CD4-positive, alpha-beta T cell (primary cell): ENCODE results near the gene FOXP4. TPM values are rescaled to one million over a fixed set of nuclear protein-coding genes. Genes with fewer than 3 reads are reported as not detected.

Experiments used
- ATAC-seq: fragments of 200-7000 bp; cut with Tn5 transposase; one replicate; pipeline ENCODE4 v1.10.0; 2022; ENCODE audit warnings: mild to moderate bottlenecking; ENCODE audit not compliant: poor library complexity
- CTCF ChIA-PET: fragments of 350-600 bp; sonication (Branson Sonifier 250); formaldehyde crosslinking; loops from one replicate; lab custom pipeline; 2021; ENCODE audit warnings: antibody characterized with exemption, inconsistent platforms; lab: Charles Lee
- POLR2A ChIA-PET: fragments of 350-600 bp; sonication (Branson Sonifier 250); formaldehyde crosslinking; loops from one replicate; lab custom pipeline; 2021; ENCODE audit warnings: antibody characterized with exemption, inconsistent platforms; lab: Charles Lee
- DNase-seq, 14 experiments: peaks; one replicate each; pipeline ENCODE4 v3.0.0-alpha.2; 2013 to 2020; ENCODE audit warnings: mixed read lengths in 2 of 14
- H3K27ac ChIP-seq, 2 donors: one replicate each; pipeline versions ENCODE4 v1.5.1 to v1.7.0; 2013; ENCODE audit warnings: low read length in 2 of 2, low read depth in 1 of 2, mild to moderate bottlenecking in 1 of 2
- H3K27me3 ChIP-seq, 2 experiments: 1 replicate in 1 of 2; 2 replicates in 1 of 2; pipeline versions ENCODE4 v1.6.1 to v1.7.0; 2013; ENCODE audit warnings: low read length in 2 of 2, control low read depth in 1 of 2, mild to moderate bottlenecking in 1 of 2, moderate library complexity in 1 of 2; ENCODE audit not compliant: insufficient read depth in 2 of 2, control insufficient read depth in 1 of 2
- H3K36me3 ChIP-seq: one replicate; pipeline ENCODE4 v1.6.1; 2013; ENCODE audit warnings: low read length, control low read depth; ENCODE audit not compliant: insufficient read depth
- H3K4me1 ChIP-seq: one replicate; pipeline ENCODE4 v1.6.1; 2013; ENCODE audit warnings: low read length, control low read depth; ENCODE audit not compliant: insufficient read depth
- H3K4me3 ChIP-seq: one replicate; pipeline ENCODE4 v1.5.1; 2013; ENCODE audit warnings: mild to moderate bottlenecking, low read length, moderate library complexity
- H3K9me3 ChIP-seq, 2 experiments: 1 replicate in 1 of 2; 2 replicates in 1 of 2; pipeline versions ENCODE4 v1.6.1 to v1.7.0; 2013; ENCODE audit warnings: low read length in 2 of 2, mild to moderate bottlenecking in 2 of 2, control low read depth in 1 of 2, moderate library complexity in 1 of 2; ENCODE audit not compliant: control insufficient read depth in 1 of 2, insufficient read depth in 1 of 2
- H3K27ac Mint-ChIP-seq: one replicate; pipeline ENCODE4 v1.8.0; 2020; ENCODE audit warnings: mixed read lengths
- H3K27me3 Mint-ChIP-seq: one replicate; pipeline ENCODE4 v1.8.0; 2021; ENCODE audit warnings: mixed read lengths
- H3K36me3 Mint-ChIP-seq: one replicate; pipeline ENCODE4 v1.8.0; 2021; ENCODE audit warnings: low read depth, mixed read lengths
- H3K4me1 Mint-ChIP-seq: one replicate; pipeline ENCODE4 v1.8.0; 2021; ENCODE audit warnings: low read depth, mixed read lengths
- H3K4me3 Mint-ChIP-seq: one replicate; pipeline ENCODE4 v1.8.0; 2020; ENCODE audit warnings: mild to moderate bottlenecking, mixed read lengths
- H3K9me3 Mint-ChIP-seq: one replicate; pipeline ENCODE4 v1.8.0; 2020; ENCODE audit warnings: mixed read lengths
- intact Hi-C, 2 experiments: fragments of 100-400 bp; cut with DNase I in 1 of 2; cut with micrococcal nuclease in 1 of 2; formaldehyde crosslinking; loops; one replicate each; pipeline versions ENCODE4 v1.15.1 to v1.9.0; 2023 to 2025; cut with DNase I, micrococcal nuclease
- total RNA-seq, 174 experiments: library from RNA in 2 of 174; stranded (reverse) in 2 of 174; gene quantifications; one replicate each; pipeline ENCODE4 v1.2.3 and lab custom pipeline; 2021 to 2026
- TF ChIP-seq, protein P1 (sequence below): fragments of 200-600 bp; IDR thresholded peaks from one replicate; pipeline ENCODE4 v1.8.0; 2022; ENCODE audit warnings: antibody characterized with exemption, mild to moderate bottlenecking

FOXP4 gene
- total RNA-seq, 2 experiments from 2014 or later: 3.7 to 3.9 TPM

DNA sequence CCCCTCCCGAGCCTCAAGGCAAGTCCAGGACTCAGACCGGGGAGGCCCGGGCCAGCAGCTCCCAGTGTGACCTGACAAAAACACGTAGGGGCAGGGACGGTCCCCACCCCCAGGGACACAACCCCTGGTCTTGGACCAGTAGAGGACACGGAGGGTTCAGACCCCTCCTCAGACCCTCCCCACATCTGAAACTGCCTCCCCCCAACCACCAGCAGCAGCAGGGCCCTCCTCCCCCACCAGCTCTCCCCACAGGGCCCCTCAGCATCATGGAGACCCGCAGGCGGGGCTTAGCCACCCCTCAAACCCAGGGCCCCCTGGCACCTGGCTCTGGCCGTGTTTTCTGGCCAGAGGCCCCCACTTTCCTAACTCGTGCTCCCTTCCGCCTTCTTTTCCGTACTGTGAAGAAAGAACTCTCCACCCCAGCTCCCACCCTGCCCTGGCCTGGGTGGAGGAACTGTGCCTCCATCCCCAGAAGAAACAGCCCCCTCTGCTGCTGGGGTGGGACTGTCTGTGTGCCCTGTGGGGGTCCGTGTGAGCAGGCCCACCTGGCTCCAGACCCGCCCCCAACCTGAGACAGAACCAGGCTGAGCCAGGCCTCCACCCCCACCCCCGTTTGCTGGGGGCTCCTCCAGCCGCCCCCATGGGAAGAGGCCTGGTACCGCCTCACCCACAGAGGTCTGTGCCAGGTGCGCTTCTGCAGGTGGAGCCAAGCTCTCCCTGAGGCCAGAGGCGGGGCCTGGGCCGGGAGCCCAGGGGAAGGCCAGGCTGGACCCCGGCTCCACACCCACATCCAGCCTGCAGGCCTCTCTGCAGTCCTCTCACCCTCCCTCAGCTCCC lies 53.1 kb downstream of the FOXP4 start:
- Mint-ChIP-seq H3K27me3 (no peaks in the 10 kb centered on the region), H3K4me3 (no peak overlapping the region), H3K4me1 (no peaks in the 10 kb centered on the region), H3K27ac (no peak overlapping the region), H3K9me3 (no peaks in the 10 kb centered on the region), H3K36me3 (no peaks in the 10 kb centered on the region)
- Histone ChIP-seq H3K36me3 (peaks cover 5% of the 10 kb centered on the region), H3K27ac (no peak overlapping the region), H3K9me3 (no peaks in the 10 kb centered on the region), H3K4me3 (no peak overlapping the region), H3K27me3 (no peaks in the 10 kb centered on the region), H3K4me1 (peaks cover 8% of the 10 kb centered on the region)
- intact Hi-C loops: no loop called here
- DNase-seq (no peak), ATAC-seq (no peak)
- TF ChIP-seq, protein P1, sequence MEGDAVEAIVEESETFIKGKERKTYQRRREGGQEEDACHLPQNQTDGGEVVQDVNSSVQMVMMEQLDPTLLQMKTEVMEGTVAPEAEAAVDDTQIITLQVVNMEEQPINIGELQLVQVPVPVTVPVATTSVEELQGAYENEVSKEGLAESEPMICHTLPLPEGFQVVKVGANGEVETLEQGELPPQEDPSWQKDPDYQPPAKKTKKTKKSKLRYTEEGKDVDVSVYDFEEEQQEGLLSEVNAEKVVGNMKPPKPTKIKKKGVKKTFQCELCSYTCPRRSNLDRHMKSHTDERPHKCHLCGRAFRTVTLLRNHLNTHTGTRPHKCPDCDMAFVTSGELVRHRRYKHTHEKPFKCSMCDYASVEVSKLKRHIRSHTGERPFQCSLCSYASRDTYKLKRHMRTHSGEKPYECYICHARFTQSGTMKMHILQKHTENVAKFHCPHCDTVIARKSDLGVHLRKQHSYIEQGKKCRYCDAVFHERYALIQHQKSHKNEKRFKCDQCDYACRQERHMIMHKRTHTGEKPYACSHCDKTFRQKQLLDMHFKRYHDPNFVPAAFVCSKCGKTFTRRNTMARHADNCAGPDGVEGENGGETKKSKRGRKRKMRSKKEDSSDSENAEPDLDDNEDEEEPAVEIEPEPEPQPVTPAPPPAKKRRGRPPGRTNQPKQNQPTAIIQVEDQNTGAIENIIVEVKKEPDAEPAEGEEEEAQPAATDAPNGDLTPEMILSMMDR: no peak
- ChIA-PET CTCF (no interaction called here), POLR2A (no interaction called here)

GRCh38 chr6:41599852-41600445 lies 53.8 kb downstream of the FOXP4 start:
- no peak for ATAC-seq
- POLR2A ChIA-PET: no interaction called here

GRCh38 chr6:41600499-41601247 lies 54.5 kb downstream of the FOXP4 start:
- TF ChIP-seq, protein P1: no peak
- ChIA-PET POLR2A (no interaction called here), CTCF (no interaction called here)
- intact Hi-C loops: loop anchor here in 1 of 2 experiments (5.0 kb wide), 1 partner anchor 132 kb away; no protein-coding TSS in a partner anchor
- H3K9me3 Mint-ChIP-seq: no peaks in the 10 kb centered on the region
- no peak overlapping the region for H3K4me3 ChIP-seq
- H3K4me1 ChIP-seq: peaks cover 8% of the 10 kb centered on the region
- H3K36me3 Mint-ChIP-seq: no peaks in the 10 kb centered on the region
- H3K27me3 Mint-ChIP-seq: no peaks in the 10 kb centered on the region
- no peak overlapping the region for H3K27ac ChIP-seq
- H3K9me3 ChIP-seq: no peaks in the 10 kb centered on the region
- ATAC-seq (no peak), DNase-seq (no peak)
- no peak overlapping the region for H3K27ac Mint-ChIP-seq
- H3K27me3 ChIP-seq: no peaks in the 10 kb centered on the region
- no peak overlapping the region for H3K4me3 Mint-ChIP-seq
- no peaks in the 10 kb centered on the region for H3K4me1 Mint-ChIP-seq
- H3K36me3 ChIP-seq: peaks cover 5% of the 10 kb centered on the region

More at GRCh38 chr6:41599852-41600445, 53.8 kb downstream of the FOXP4 start:
- no peak for DNase-seq
- no peak overlapping the region for H3K4me3 ChIP-seq
- H3K27ac Mint-ChIP-seq: no peak overlapping the region
- H3K27ac ChIP-seq: no peak overlapping the region
- CTCF ChIA-PET: no interaction called here
- H3K9me3 Mint-ChIP-seq: no peaks in the 10 kb centered on the region
- intact Hi-C loops: loop anchor here in 1 of 2 experiments (5.0 kb wide), 1 partner anchor 132 kb away; no protein-coding TSS in a partner anchor
- H3K36me3 Mint-ChIP-seq: no peaks in the 10 kb centered on the region
- no peaks in the 10 kb centered on the region for H3K4me1 Mint-ChIP-seq
- no peak overlapping the region for H3K4me3 Mint-ChIP-seq
- TF ChIP-seq, protein P1: no peak
- H3K4me1 ChIP-seq: peaks cover 8% of the 10 kb centered on the region
- peaks cover 5% of the 10 kb centered on the region for H3K36me3 ChIP-seq
- H3K9me3 ChIP-seq: no peaks in the 10 kb centered on the region
- no peaks in the 10 kb centered on the region for H3K27me3 ChIP-seq
- H3K27me3 Mint-ChIP-seq: no peaks in the 10 kb centered on the region
